ENCODE results near the gene ZPLD1.

The ZPLD1 gene

DNA sequence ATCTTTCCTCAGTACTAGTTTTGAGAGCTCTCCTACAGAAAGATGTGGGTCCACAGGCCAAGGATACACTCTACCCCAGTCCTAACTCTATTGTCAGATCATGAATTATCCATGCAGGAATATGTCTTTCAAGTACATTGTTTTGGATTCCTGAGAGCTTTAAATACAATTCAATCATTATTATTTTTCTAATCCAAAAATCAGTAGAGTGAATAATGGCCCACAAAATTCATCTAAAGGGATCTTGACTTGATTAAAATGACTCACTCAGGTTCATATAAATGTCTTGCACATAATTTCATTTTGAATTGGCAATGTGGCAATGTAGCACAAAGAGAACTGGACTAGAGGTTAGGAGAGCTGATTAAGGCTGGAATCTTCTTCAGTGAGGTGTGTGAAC lies 93.9 kb downstream of the ZPLD1 start:
- DNase-seq (ENCODE audit: low read depth), result no peak

Measured in fibroblast of gingiva (primary cell).